Uterus (tissue), 2 donors: Measurements from ENCODE around the gene GAS2L2.

Source experiments
- CTCF ChIP-seq, 4 experiments: fragments of 200-600 bp in 2 of 4; fragments of 450-650 bp in 2 of 4; sonication (generic) in 2 of 4; IDR thresholded peaks; one replicate each; pipeline ENCODE4 v1.5.1; 2016 to 2019; ENCODE audit warnings: antibody characterized with exemption in 4 of 4, mild to moderate bottlenecking in 2 of 4, moderate library complexity in 1 of 4
- POLR2A ChIP-seq, 2 donors: fragments of 450-650 bp; IDR thresholded peaks; one replicate each; pipeline ENCODE4 v1.6.1; 2016; ENCODE audit warnings: antibody characterized with exemption in 2 of 2, mild to moderate bottlenecking in 1 of 2, moderate library complexity in 1 of 2

- TF ChIP-seq CTCF (IDR thresholded peaks at IDR 0.05) = no peak
- TF ChIP-seq POLR2A (IDR thresholded peaks at IDR 0.05) = no peak
These were observed 43.9 kb upstream of the GAS2L2 start for GRCh38 chr17:35796942-35797341.
